ENCODE measurements around the gene KCNK2. TPM values are rescaled to one million over a fixed set of nuclear protein-coding genes. Genes with fewer than 3 reads are reported as not detected.

KCNK2 gene
- total RNA-seq, 2 experiments from 2014 or later, result not detected

DNA sequence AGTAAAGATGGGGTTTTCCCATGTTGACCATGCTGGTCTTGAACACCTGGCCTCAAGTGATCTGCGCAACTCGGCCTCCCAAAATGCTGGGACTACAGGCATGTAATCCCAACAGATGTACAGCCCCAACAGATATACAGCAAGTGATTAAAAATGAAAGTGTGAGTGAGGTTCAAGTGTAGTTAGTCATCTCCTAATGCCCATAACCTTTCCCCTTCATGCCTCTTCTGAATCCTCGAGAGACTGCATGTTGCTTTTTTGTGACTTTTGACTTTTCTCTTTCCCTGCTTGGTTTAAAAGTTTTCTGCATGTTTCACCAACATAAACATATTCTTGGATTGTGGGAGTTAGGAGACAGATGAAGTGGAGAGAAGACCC is 31.2 kb downstream of the KCNK2 start:
- Mint-ChIP-seq H3K27me3 (no peaks in the 10 kb centered on the region), H3K4me1 (no peaks in the 10 kb centered on the region), H3K9me3 (peaks cover 1% of the 10 kb centered on the region), H3K27ac (no peak overlapping the region), H3K36me3 (no peaks in the 10 kb centered on the region), H3K4me3 (no peak overlapping the region)
- ATAC-seq (ENCODE audit: low read depth) (no peak), DNase-seq (no peak)
- POLR2A ChIA-PET, result no interaction called here

DNA sequence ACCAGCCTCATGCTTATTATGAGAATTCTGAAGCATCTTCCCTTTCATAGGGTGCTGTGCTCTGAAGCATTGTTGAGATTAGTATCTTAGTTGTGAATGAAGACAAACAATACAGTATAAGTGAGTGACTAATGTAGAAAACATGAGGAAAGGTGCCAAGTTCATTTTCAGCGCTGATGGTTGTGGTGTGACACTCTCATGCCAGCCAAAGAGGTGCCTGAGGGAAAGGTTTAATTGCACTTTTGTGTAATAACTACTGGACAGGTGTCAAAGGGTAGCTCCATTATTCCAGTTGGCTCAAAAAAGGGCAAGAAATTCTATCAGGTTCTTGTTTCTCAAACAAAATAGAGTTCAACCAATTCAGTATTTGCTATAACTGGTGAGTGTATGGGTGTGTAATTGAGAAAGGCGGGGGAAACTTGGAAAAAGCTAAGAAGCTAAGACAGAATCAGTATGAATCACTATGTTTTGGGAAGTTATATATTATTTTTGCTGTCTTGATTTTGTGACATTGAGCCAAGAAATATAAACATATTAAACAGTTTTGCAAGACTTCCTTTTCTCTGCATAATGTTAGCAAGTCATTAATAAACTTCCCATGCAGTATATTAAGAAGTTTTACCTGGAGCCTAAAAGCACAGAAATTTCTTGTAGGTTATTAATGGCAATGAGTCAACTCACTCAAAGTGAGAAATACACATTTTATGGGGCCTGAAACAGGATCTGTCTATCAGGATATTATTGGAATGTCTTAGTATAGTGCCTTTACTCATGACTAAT is 31.8 kb downstream of the KCNK2 start:
- no peaks in the 10 kb centered on the region for H3K27me3 Mint-ChIP-seq

DNA sequence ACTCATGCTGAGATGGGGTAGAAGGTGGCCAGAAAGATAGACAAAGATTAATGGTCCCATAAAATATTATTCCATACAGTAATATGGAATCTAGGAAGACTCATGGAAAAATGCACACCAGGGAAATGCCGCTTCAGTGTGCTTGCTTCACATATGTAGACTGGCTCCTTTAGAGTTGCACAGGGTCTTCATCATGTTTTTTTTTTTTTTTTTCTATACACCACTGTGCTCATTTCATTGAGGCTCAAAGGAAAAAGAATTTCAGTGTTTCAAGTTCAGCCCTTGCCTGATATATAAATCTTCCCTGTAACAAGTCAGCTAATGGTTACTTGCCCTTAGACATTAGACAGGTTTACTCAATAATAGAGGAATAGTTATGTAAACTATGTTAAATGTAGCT is 33.2 kb downstream of the KCNK2 start:
- DNase-seq, result no peak
- Mint-ChIP-seq H3K4me1 (no peaks in the 10 kb centered on the region), H3K27me3 (no peaks in the 10 kb centered on the region), H3K36me3 (no peaks in the 10 kb centered on the region), H3K27ac (no peak overlapping the region), H3K4me3 (no peak overlapping the region), H3K9me3 (no peaks in the 10 kb centered on the region)
- ATAC-seq (ENCODE audit: low read depth), result no peak
- POLR2A ChIA-PET, result no interaction called here

More for the DNA sequence above, 31.8 kb downstream of the KCNK2 start:
- DNase-seq (no peak), ATAC-seq (ENCODE audit: low read depth) (no peak)
- H3K9me3 Mint-ChIP-seq, result peaks cover 1% of the 10 kb centered on the region
- POLR2A ChIA-PET, result no interaction called here
- no peak overlapping the region for H3K27ac Mint-ChIP-seq
- no peaks in the 10 kb centered on the region for H3K36me3 Mint-ChIP-seq
- H3K4me3 Mint-ChIP-seq, result no peak overlapping the region
- H3K4me1 Mint-ChIP-seq, result no peaks in the 10 kb centered on the region

DNA sequence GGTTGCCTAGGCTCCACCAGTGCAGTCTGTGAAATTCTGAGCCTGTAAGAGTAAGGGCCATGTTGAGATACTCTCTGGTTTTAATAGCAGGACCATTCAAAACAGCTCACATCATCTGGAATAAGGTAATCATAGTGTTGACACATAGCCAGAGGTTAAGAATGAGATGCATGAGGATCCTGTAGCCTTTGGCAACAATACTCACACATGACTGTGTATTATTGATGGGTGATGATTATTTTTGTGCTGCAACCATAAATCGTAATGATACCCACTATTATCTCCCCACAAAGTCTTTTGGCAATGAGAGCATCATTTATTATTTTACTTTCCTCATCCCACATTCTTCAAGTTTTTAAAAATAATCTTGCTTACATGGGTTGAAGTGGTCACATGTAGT is 35.5 kb downstream of the KCNK2 start:
- Mint-ChIP-seq H3K27ac (no peak overlapping the region), H3K4me3 (no peak overlapping the region), H3K9me3 (no peaks in the 10 kb centered on the region), H3K27me3 (no peaks in the 10 kb centered on the region), H3K4me1 (no peaks in the 10 kb centered on the region), H3K36me3 (no peaks in the 10 kb centered on the region)
- POLR2A ChIA-PET, result no interaction called here
- no peak for ATAC-seq (ENCODE audit: low read depth)
- DNase-seq, result no peak

DNA sequence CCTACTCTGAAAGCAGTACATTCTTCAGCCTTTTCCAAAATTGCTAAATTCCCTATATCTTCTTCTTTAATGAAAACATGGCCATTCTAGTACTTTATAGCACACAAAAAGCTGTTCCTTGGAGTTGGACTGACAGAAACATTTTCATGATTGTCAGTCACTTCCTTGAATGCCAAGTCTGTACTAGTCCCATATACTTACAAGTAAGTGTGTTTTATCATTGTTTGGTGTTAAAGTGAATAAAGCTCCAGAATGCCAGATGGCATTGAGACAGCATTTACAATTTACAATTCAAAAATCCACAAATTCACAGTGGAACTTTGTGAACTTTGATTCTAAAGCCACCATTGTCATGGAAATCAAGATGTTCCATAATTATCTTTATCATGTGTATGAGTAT is 36.5 kb downstream of the KCNK2 start:
- Mint-ChIP-seq H3K27ac (no peak overlapping the region), H3K4me1 (no peaks in the 10 kb centered on the region), H3K9me3 (no peaks in the 10 kb centered on the region), H3K4me3 (no peak overlapping the region), H3K27me3 (no peaks in the 10 kb centered on the region), H3K36me3 (no peaks in the 10 kb centered on the region)
- DNase-seq (no peak), ATAC-seq (ENCODE audit: low read depth) (no peak)
- POLR2A ChIA-PET, result no interaction called here

DNA sequence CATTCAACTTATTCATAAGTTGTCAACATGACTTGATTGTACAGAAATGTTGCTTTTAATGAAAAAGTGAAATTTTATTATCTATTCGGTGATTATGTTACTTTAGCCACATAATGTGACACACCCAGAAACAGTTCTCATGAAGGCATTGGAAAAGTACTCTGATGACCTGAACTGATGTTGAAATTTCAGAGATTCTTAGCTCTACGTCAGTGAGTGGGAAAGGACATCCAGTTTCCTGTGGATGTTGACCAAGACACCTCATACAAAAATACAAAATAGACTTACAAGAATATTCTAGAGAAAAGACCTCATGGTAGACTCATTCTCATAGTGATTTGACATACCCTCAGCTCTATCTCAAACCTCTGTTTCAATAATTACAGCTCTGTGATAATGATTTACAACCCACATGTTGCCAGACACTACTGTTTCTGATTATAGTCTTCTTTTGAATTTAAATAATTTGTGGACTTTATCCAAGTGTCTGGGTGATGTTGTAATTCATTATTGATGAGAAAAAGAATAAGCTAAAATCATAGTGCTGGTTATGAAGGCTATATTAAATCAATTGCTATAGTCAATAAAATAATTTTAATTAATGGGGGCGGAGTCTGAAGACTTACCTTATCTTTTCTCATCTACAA is 37.3 kb downstream of the KCNK2 start:
- DNase-seq (no peak), ATAC-seq (ENCODE audit: low read depth) (no peak)
- Mint-ChIP-seq H3K4me1 (no peaks in the 10 kb centered on the region), H3K9me3 (no peaks in the 10 kb centered on the region), H3K27ac (no peak overlapping the region), H3K27me3 (no peaks in the 10 kb centered on the region), H3K4me3 (no peak overlapping the region), H3K36me3 (no peaks in the 10 kb centered on the region)
- POLR2A ChIA-PET, result no interaction called here

DNA sequence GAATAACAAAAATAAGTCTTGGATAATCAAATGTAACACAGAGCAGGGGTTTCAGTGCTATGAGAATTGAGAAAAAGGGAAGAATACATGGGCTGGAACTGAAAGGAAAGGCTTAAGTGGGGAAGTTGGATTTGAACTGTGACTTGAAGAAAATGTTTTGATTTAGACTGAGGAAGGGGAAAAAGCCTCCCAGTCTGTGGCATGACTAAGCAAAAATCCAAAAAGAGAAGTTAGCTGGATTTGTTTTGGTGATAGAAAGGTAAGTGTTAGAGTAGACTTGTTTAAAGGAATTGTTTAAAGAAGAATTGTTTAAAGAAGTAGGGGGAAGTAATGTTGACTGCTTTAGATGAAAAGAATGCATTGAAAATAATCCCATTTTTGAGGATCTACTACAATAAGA is 46.0 kb downstream of the KCNK2 start:
- DNase-seq (no peak), ATAC-seq (ENCODE audit: low read depth) (no peak)
- Mint-ChIP-seq H3K27ac (no peak overlapping the region), H3K4me1 (no peaks in the 10 kb centered on the region), H3K27me3 (no peaks in the 10 kb centered on the region), H3K4me3 (no peak overlapping the region), H3K36me3 (no peaks in the 10 kb centered on the region), H3K9me3 (no peaks in the 10 kb centered on the region)
- POLR2A ChIA-PET, result no interaction called here

DNA sequence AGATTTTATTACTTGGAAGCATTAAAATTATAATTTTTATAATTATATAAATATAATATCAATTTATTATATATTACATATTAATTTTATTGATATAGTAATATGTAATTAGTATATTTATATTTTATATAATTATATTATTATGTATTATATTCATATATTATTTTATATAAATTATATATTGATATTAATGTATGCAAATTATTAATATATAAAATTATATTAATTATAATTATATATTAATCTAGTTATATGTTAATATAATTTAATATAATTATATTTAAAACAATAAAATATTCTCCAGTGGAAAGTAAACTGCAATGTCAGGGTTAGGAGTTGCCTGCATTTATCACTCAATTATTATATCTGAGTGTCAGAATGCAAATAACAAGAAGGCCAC is 48.8 kb downstream of the KCNK2 start:
- Mint-ChIP-seq H3K4me1 (no peaks in the 10 kb centered on the region), H3K4me3 (no peak overlapping the region), H3K27ac (no peak overlapping the region), H3K27me3 (no peaks in the 10 kb centered on the region), H3K36me3 (no peaks in the 10 kb centered on the region), H3K9me3 (no peaks in the 10 kb centered on the region)
- POLR2A ChIA-PET, result no interaction called here
- DNase-seq, result no peak
- no peak for ATAC-seq (ENCODE audit: low read depth)

DNA sequence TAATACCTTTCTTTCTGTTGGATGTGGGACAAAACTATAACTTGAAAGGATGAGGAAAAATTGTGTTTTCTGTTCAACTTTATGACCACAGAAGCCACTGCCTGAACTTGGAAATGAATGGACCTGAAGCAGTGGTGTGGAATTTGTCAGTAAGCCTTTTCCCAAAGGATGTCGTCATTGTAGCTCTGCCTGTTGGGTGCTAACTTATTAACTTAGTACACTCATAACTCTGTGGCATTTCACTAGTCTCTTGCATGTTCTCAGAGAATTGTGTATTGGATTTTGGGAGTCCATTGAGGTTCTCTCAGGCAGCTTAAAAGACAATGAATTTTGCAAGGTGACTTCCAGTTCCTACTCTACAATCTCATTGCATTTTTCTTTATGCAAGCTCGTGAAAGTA is 49.6 kb downstream of the KCNK2 start:
- no peaks in the 10 kb centered on the region for H3K9me3 Mint-ChIP-seq
- H3K4me1 Mint-ChIP-seq, result no peaks in the 10 kb centered on the region
- no peaks in the 10 kb centered on the region for H3K27me3 Mint-ChIP-seq
- no peak overlapping the region for H3K27ac Mint-ChIP-seq
- DNase-seq, result no peak
- ATAC-seq (ENCODE audit: low read depth), result no peak
- no peak overlapping the region for H3K4me3 Mint-ChIP-seq
- no peaks in the 10 kb centered on the region for H3K36me3 Mint-ChIP-seq
- POLR2A ChIA-PET, result no interaction called here

DNA sequence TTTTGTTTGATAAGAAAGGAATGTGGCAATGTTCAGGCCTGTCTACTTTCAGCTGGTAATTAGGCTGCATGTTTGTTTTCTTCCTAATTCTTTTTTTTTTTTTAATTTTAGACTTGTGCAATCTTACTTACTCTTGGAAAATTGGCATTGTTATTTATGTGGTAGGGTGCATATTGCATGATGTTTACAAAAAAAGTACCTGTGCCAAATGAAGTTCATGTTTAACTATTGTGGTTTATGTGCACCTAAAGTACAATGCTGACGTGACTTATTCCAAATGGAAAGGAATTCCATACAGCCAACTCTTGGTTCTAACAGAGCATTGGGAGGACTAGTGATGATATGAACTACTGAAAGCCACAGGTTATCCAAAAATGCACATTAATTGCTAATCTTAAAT is 51.0 kb downstream of the KCNK2 start:
- no peak for ATAC-seq (ENCODE audit: low read depth)
- POLR2A ChIA-PET, result no interaction called here
- no peak overlapping the region for H3K27ac Mint-ChIP-seq

DNA sequence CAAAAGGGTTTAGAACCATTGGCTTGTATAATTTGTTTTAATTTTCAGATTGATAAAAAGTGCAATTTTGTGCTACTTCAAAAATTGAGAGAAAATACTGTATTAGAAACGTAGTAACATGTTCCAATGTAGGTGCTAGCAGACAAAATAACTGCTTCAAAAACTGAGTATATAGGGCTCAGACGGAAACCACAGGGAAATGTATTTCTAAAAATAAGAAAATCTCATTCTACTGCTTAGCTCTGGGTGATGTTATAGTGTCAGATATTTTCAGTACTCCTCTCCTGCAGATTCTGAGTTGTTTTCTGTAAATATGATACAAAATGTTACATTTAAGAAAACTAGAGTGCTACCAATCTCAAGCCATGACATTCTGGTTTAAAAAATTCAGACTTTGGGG is 55.4 kb downstream of the KCNK2 start:
- Mint-ChIP-seq H3K27me3 (no peaks in the 10 kb centered on the region), H3K4me3 (no peak overlapping the region), H3K36me3 (no peaks in the 10 kb centered on the region), H3K27ac (no peak overlapping the region), H3K9me3 (peaks cover 4% of the 10 kb centered on the region), H3K4me1 (no peaks in the 10 kb centered on the region)
- POLR2A ChIA-PET, result no interaction called here
- DNase-seq (no peak), ATAC-seq (ENCODE audit: low read depth) (no peak)

More for the DNA sequence above, 51.0 kb downstream of the KCNK2 start:
- H3K36me3 Mint-ChIP-seq, result no peaks in the 10 kb centered on the region
- no peaks in the 10 kb centered on the region for H3K9me3 Mint-ChIP-seq
- DNase-seq, result no peak
- H3K4me1 Mint-ChIP-seq, result no peaks in the 10 kb centered on the region
- H3K4me3 Mint-ChIP-seq, result no peak overlapping the region
- H3K27me3 Mint-ChIP-seq, result no peaks in the 10 kb centered on the region

DNA sequence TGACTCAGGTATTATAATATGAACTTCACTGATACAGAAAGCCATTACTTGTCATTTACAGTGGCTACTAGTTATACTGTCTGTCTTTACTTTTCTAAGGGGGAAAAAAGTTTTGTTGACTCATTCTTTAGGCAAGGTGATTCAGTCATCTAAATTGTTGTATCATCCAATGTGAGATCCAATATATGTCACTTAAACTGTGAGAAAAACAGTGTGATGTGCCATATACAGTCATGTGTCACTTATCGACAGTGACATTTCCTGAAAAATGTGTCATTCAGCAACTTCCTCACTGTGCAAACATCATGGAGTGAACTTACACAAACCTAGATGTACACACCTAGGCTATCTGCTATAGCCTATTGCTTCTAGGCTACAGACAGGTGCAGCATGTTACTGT is 57.6 kb downstream of the KCNK2 start:
- Mint-ChIP-seq H3K4me1 (no peaks in the 10 kb centered on the region), H3K36me3 (no peaks in the 10 kb centered on the region), H3K27ac (no peak overlapping the region), H3K27me3 (no peaks in the 10 kb centered on the region), H3K4me3 (no peak overlapping the region), H3K9me3 (peaks cover 4% of the 10 kb centered on the region)
- POLR2A ChIA-PET, result no interaction called here
- ATAC-seq (ENCODE audit: low read depth) (no peak), DNase-seq (no peak)

DNA sequence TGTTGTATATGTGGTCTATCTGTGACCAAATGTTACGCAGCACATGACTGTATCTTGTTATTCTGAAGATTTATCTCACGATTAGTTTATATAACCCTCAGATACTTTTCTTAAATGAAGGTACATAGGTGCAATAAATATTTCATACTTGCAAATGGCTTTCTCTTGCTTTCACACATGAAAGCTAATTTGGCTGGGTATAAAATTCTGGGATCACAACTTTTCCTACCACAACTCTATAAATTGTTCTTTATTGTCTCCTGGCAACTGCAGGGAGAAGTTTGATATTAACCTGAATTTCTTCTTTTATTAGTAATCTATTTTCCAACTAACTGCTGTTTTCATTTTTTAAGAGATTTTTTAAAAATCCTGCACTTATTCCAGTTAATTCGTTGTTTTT is 58.9 kb downstream of the KCNK2 start:
- no peaks in the 10 kb centered on the region for H3K36me3 Mint-ChIP-seq
- no peak overlapping the region for H3K4me3 Mint-ChIP-seq
- no peak overlapping the region for H3K27ac Mint-ChIP-seq
- peaks cover 4% of the 10 kb centered on the region for H3K9me3 Mint-ChIP-seq
- ATAC-seq (ENCODE audit: low read depth) (no peak), DNase-seq (no peak)
- H3K4me1 Mint-ChIP-seq, result no peaks in the 10 kb centered on the region
- POLR2A ChIA-PET, result no interaction called here
- H3K27me3 Mint-ChIP-seq, result no peaks in the 10 kb centered on the region

DNA sequence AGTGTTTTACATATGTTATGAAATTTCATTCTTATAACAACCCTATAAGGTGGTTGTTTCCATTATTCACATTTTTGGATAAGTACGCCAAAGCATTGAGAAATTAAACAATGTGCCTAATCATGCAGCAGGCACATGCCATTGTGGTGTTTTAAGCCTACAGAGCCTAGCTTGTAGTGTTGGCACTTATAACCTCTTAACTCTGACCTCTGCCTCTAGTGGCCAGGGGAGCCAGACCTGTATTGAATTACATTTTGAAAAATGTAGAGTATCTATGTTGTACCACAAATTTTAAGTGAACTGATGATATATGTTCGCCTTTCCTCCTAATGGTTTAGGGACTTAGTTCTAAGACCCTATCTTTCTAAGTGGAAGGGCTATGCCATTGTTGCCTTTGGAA is 61.0 kb downstream of the KCNK2 start:
- Mint-ChIP-seq H3K27ac (no peak overlapping the region), H3K4me1 (no peaks in the 10 kb centered on the region), H3K4me3 (no peak overlapping the region), H3K36me3 (no peaks in the 10 kb centered on the region), H3K9me3 (peaks cover 4% of the 10 kb centered on the region), H3K27me3 (no peaks in the 10 kb centered on the region)
- ATAC-seq (ENCODE audit: low read depth) (no peak), DNase-seq (no peak)
- POLR2A ChIA-PET, result no interaction called here
